NB4 (cell line): ENCODE results near the gene TLK1.
"Not testable (repeated sequence)": the region's sequence is repeated elsewhere in the genome, so short reads cannot be mapped to it uniquely, and the experiment has no call there.

Experiments used
- DNase-seq: peaks from one replicate; pipeline ENCODE4 v3.0.0; 2010; ENCODE audit warnings: low read depth
- H3K4me3 ChIP-seq: one replicate; pipeline ENCODE4 v1.5.1; 2011; ENCODE audit warnings: mild to moderate bottlenecking, low read depth, low read length, moderate library complexity
- CTCF ChIP-seq: IDR thresholded peaks from one replicate; pipeline ENCODE4 v1.5.1; 2012; ENCODE audit warnings: low read depth, low read length
- MAX ChIP-seq: IDR thresholded peaks from 2 replicates; pipeline ENCODE4 v1.6.1; 2011; ENCODE audit warnings: low read depth, low read length
- MYC ChIP-seq: IDR thresholded peaks from 2 replicates; pipeline ENCODE4 v1.6.1; 2011; ENCODE audit warnings: low read depth, low read length
- POLR2A ChIP-seq: IDR thresholded peaks from 2 replicates; pipeline ENCODE4 v1.6.1; 2011; ENCODE audit warnings: mild to moderate bottlenecking; ENCODE audit not compliant: insufficient read length; ENCODE audit errors: extremely low read depth

Gene TLK1

GRCh38 chr2:171104379-171104778, 56.3 kb downstream of the TLK1 start:
- H3K4me3 ChIP-seq: no peak overlapping the region
- no peak for TF ChIP-seq MYC
- no peak for DNase-seq

- TF ChIP-seq MAX (no peak), CTCF (no peak), POLR2A (no peak), MYC (no peak)
- H3K4me3 ChIP-seq: no peak overlapping the region
- no peak for DNase-seq
These were observed 57.9 kb downstream of the TLK1 start for GRCh38 chr2:171102802-171103201.

- DNase-seq: no peak
- TF ChIP-seq CTCF: no peak
- TF ChIP-seq MAX: no peak
- no peak for TF ChIP-seq POLR2A
- TF ChIP-seq MYC: no peak
These were observed 60.3 kb downstream of the TLK1 start for GRCh38 chr2:171100370-171100769.

GRCh38 chr2:171098607-171099006, 62.1 kb downstream of the TLK1 start:
- DNase-seq: no peak
- TF ChIP-seq MYC (no peak), MAX (no peak), CTCF (no peak), POLR2A (no peak)
- H3K4me3 ChIP-seq: no peak overlapping the region

More at GRCh38 chr2:171100370-171100769, 60.3 kb downstream of the TLK1 start:
- no peak overlapping the region for H3K4me3 ChIP-seq

- TF ChIP-seq MAX: no peak
- TF ChIP-seq MYC: no peak
- no peak for TF ChIP-seq CTCF
- TF ChIP-seq POLR2A: no peak
- DNase-seq: no peak
- no peak overlapping the region for H3K4me3 ChIP-seq
These were observed 65.6 kb downstream of the TLK1 start for GRCh38 chr2:171095014-171095582.

GRCh38 chr2:171091517-171091916, 69.2 kb downstream of the TLK1 start:
- not testable (repeated sequence) for H3K4me3 ChIP-seq, DNase-seq

- no peak overlapping the region for H3K4me3 ChIP-seq
- no peak for DNase-seq
- no peak for TF ChIP-seq POLR2A
- no peak for TF ChIP-seq CTCF
- no peak for TF ChIP-seq MAX
- no peak for TF ChIP-seq MYC
These were observed 71.2 kb downstream of the TLK1 start for GRCh38 chr2:171089489-171089888.
